Testis (tissue), 2 donors: ENCODE measurements around the gene TGFBR2.

ENCODE experiments used
- POLR2A ChIP-seq: fragments of 450-650 bp; IDR thresholded peaks from one replicate; pipeline ENCODE4 v1.6.1; 2017; ENCODE audit warnings: antibody characterized with exemption, mild to moderate bottlenecking, moderate library complexity
- TF ChIP-seq, protein P1 (sequence below), 3 experiments: fragments of 450-650 bp in 2 of 3; fragments of 200-600 bp in 1 of 3; sonication (generic) in 1 of 3; IDR thresholded peaks; one replicate each; pipeline ENCODE4 v1.5.1; 2016 to 2019; ENCODE audit warnings: antibody characterized with exemption in 3 of 3, mild to moderate bottlenecking in 2 of 3, moderate library complexity in 1 of 3

- TF ChIP-seq, protein P1, sequence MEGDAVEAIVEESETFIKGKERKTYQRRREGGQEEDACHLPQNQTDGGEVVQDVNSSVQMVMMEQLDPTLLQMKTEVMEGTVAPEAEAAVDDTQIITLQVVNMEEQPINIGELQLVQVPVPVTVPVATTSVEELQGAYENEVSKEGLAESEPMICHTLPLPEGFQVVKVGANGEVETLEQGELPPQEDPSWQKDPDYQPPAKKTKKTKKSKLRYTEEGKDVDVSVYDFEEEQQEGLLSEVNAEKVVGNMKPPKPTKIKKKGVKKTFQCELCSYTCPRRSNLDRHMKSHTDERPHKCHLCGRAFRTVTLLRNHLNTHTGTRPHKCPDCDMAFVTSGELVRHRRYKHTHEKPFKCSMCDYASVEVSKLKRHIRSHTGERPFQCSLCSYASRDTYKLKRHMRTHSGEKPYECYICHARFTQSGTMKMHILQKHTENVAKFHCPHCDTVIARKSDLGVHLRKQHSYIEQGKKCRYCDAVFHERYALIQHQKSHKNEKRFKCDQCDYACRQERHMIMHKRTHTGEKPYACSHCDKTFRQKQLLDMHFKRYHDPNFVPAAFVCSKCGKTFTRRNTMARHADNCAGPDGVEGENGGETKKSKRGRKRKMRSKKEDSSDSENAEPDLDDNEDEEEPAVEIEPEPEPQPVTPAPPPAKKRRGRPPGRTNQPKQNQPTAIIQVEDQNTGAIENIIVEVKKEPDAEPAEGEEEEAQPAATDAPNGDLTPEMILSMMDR (IDR thresholded peaks at IDR 0.05), result no peak
- no peak for TF ChIP-seq POLR2A
These were observed 14.3 kb downstream of the TGFBR2 start for GRCh38 chr3:30620402-30621360.
